Limb (tissue), 2 donors: ENCODE measurements around the gene PRDM13.
"Not testable (repeated sequence)": the region's sequence is repeated elsewhere in the genome, so short reads cannot be mapped to it uniquely, and the experiment has no call there.

ENCODE experiments used
- DNase-seq, 2 donors: peaks; one replicate each; pipeline ENCODE4 v3.0.0-alpha.2; 2016; ENCODE audit errors: extremely low spot score in 2 of 2

PRDM13 gene

DNA sequence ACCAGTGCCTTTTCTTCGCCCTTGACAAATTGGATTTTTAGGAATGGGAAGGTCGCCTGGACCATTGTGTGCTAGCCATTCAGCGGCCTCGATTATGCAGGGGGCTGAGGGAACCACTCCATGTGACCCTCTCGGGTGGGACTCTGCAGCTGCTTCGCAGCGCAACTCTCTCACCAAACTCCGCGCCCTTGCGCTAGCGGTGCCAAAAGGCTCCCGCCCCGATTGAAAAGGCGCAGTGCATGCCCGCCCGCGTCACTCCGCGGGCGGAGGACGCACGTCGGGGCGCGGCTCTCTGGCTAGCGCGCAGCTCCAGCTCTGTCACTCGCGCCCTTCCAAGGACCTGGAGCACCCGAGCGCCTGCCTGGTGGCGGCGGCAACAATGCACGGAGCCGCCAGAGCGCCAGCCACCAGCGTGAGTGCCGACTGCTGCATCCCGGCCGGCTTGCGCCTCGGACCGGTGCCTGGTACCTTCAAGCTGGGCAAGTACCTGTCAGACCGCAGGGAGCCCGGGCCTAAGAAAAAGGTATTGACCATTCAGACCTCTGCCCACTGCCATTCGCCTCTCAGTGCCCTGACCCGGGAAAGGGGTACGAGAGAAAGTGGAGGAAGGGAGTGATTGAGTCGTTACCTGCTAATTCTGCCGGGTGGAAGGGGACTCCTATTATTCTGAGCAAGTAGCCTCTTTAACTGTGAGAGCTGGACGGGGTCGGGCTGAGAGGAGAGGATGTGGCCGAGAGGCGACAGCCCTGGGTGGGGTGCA lies at the start of gene PRDM13:
TSS of gene PRDM13 (plus strand) at position 178 of the 760 bp plus-strand sequence. CDS start at position 380, 202 bp downstream.
- DNase-seq, result peak in 1 of 2 donors; percentile 63

- DNase-seq, result no peak
These were observed 47.6 kb upstream of the PRDM13 start for GRCh38 chr6:99559057-99559456.

- DNase-seq, result no peak
These were observed 46.0 kb upstream of the PRDM13 start for GRCh38 chr6:99560668-99561067.

DNA sequence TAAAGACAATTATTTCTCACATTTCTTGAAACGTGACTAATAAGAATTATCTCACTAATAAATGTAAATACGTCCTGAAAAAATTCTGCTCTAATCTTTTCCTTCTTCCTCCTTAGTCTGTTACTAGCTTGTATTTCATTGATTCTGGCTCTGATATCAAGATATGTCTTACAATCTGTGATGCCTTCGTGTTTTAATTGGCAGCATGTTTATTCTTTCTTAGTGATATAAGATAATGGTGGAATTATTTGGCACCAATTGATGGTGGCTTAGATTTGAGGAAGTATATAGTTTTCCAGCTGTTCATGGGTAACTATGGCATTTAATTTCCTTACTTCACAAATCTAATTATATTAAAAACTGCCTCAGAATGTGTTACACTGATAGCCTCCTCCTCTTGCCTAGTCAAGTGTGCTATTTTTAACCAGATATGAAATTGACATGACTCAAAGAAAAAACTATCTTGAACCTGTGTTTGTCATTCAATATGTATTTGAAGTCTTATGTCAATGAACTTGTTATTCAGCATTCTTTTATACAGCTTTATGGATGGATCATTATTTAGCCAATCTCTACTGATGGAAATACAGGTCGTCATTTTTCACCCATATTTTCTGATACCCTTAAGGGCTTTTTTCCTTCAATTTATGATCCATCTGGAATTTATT lies 43.4 kb upstream of the PRDM13 start:
- DNase-seq, result no peak

DNA sequence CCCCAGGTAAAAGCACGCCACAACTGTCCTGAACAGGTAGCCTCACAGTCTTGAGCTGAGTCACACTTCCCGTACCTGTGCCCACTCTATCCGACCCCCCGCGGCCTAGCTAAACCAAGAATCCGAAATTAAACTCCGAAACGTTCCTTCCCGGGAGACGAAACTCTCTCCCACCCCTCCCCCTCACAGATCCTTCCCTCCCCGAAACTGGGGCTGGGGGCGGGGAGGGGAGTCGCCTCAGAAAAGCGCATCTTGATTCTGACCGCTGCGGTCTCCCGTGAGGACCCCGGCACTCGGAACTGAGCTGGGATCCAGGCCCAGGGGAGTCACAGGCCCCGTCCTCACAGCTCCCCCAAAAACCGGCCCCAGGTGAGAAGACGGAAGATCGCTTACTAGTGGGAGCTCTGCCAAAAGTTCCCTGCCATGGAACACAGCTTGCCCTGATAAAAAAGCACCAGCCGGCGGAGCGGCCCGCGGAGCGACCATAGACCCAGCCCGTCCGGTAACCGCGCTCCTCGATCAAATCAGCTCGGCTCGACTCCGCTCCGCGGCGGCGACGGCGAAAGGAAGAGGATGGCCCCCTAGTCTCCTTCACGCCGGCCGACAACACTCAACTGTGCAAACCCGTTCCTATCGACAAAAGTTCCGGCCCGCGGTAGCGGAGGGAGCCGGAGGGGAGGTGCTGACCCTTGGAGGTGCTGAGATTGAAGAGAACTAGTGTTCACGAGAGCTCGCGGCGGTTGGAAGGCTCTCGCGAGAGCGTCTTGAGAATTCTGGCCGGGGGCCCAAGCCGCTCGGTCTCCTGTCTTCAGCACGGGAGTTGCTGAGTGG lies 38.3 kb upstream of the PRDM13 start, which contains the start of gene CCNC:
TSS of gene CCNC (minus strand) at position 558 of the 831 bp plus-strand sequence. CDS start at position 425, 133 bp downstream.
- peak; percentile 95 to 96 for DNase-seq

DNA sequence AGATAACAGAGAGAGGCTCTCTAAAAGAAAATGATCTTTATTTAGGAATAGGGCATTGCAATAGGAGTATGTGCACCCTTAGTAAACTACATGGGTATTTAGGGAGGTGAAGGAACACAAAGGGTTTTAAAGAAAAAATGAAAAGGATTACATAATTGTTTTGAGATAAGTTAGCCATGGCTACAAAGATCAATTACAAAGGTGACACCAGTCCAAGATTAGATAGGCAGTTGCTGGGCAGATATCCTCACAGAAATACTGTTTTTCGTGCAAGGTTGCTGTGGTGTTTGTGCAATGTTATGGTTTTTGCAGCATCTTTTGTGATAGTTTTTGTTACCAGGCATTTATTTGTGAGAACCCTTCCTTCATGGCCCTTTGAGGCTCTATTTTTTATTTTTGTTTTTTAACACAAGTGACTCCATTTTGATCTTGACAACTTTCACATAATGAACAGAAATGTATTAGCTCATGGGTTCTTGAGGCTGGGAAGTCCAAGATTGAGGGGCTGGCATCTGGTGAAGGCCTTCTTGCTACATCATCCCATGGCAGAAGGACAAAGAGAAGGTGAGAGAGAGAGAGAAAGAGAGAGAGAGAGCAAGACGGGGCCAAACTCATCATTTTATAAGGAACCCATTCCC lies 32.5 kb upstream of the PRDM13 start:
- no peak for DNase-seq

GRCh38 chr6:99575544-99576227 lies 30.9 kb upstream of the PRDM13 start:
- DNase-seq, result no peak

GRCh38 chr6:99579781-99580180 lies 26.9 kb upstream of the PRDM13 start:
- DNase-seq, result no peak

DNA sequence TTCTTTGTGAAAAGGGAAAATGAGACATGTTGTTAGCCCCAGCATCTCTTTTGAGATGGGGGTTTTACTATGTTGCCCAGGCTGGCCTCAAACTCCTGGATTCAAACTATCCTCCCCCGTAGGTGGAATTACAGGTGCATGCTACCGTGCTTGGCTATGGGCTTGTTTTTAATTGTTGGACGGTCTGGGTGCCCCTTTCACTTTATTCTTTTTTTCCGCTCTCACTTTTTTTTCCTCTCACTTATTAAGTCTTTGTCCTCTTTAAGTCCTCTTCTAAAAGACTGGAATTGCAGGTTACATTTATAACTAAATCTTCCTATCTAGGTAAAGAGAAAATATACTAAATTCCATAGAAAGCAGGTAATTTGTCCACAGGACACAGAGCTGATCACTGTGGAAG lies 18.8 kb upstream of the PRDM13 start:
- no peak for DNase-seq

DNA sequence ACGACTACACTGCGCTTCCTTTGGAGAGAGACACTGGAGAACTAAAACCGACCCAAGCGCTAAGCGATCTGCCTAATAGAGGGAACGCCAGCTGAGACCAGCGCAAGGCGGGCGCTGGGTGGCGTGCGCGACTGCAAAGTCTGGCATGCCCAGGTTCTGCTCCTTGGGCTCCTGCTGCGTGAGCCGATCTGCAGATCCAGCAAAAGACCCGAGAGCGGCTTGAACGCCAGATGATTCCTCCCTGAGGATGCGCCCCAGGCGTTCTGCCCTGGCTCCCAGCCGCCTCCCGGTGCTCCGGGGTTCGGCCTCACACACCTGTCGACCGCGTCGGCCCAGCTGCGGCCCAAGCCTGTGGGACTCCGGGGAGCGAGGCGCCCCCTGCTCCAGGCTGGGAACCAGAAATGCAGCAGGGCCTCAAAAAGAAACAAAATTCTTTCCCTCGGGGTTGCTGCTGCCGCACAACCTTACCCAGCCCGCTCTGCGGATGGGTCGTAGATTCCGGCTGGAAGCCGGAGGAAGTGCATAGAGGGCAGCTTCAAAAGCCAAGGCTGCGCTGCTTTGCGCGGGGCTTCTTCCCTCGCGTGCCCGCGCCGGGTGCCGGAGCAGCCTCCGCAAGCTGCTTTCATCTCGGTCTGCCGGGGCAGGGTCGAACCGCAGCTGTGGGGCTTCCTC lies 17.9 kb upstream of the PRDM13 start:
- peak; percentile 51 to 84 for DNase-seq

- peak in 1 of 2 donors; percentile 70 for DNase-seq
These were observed 17.4 kb upstream of the PRDM13 start for GRCh38 chr6:99589290-99589672.

DNA sequence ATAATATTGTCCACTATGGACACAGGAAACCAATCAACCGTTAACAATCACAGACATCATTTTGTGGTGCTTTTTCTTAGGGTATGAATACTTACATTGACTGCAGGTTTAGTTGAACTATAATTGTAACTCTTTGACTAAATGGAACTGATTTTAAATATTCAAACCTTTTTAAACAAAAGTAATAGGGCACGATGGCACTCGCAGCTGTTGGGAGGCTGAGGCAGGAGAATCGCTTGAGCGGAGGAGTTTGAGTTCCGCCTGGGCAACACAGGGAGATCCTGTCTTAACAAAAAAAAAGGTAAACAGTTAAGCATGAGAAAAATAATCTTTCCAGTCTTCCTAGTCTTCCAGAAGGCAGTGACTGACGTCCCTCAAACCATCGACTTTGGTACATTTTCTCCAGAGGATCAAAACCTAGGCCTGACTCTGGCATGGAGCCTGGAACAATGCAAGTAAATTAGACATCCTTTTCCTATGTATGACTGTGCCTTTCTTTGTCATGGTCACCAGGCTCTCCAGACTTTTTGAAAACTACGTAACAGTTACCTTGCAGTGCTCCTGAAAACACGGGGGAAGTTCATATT lies 16.6 kb upstream of the PRDM13 start:
- DNase-seq, result no peak

GRCh38 chr6:99590728-99591672 lies 15.6 kb upstream of the PRDM13 start:
- DNase-seq, result peak in 1 of 2 donors; percentile 54

DNA sequence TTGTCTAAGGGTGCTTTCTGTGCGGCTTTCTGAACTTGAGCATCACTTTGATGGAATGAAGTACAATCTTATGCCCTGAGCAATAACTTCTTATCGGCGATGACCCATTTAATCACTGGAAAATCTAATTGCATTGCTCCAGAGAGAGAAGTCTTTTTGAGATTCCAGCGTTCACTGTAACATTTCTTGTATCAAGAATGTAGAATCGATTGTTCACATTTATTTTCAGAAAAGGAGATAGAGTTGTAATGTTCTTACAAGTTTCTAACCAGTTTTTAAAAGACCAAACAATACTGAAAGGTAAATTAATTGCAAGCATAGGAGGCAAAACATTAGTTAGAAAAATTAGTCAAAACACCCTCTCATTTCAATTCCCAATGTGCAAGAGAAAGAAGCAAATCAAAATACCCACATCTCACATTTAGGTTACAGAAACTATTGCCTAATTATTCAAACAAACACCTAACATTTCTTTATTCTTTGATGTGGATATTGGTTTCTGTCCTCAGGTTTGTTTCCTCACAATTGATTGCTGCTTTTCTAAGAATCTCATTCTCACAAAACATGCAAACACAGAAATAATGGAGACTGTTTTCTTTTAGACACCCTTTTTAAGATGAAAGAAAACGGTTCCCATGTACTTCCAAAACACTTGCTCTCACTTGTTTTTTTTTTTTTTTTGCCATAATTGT lies 14.8 kb upstream of the PRDM13 start:
- no peak for DNase-seq

DNA sequence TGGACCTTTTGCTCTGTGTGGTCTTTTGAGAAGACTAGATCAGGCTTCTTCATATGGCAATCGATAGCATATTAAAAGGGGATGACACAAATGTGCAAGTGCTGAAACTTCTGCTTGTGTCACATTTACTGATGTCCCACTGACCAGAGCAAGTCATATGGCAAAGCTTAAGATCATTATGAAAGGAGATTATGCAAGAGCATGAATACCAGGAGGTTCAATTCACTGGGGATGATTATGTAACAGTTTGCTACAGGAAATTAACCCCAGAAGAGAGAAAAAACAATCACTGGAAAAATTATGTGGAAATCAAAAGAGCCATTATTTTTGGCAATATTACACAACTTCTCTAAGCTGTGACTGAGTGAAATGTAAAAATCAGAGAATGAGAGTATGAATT lies 13.7 kb upstream of the PRDM13 start:
- DNase-seq, result no peak

- DNase-seq, result not testable (repeated sequence)
These were observed 11.9 kb upstream of the PRDM13 start for GRCh38 chr6:99594696-99595095.

- peak in 1 of 2 donors; percentile 51 for DNase-seq
These were observed 3.9 kb upstream of the PRDM13 start for GRCh38 chr6:99602520-99603420.
